HG03159 (cell line): ENCODE data around the gene TNRC18.
"Not testable (repeated sequence)": the region's sequence is repeated elsewhere in the genome, so short reads cannot be mapped to it uniquely, and the experiment has no call there.

Source experiments
- ATAC-seq: cut with Tn5 transposase; IDR thresholded peaks from one replicate; pipeline ENCODE4 v1.9.1; 2021; ENCODE audit warnings: mild to moderate bottlenecking, moderate library complexity; ENCODE audit not compliant: unreplicated experiment

Gene TNRC18

GRCh38 chr7:5295039-5296014 is 128.3 kb downstream of the TNRC18 start:
- no peak for ATAC-seq

GRCh38 chr7:5294169-5294987 is 129.3 kb downstream of the TNRC18 start:
- ATAC-seq, result no peak

DNA sequence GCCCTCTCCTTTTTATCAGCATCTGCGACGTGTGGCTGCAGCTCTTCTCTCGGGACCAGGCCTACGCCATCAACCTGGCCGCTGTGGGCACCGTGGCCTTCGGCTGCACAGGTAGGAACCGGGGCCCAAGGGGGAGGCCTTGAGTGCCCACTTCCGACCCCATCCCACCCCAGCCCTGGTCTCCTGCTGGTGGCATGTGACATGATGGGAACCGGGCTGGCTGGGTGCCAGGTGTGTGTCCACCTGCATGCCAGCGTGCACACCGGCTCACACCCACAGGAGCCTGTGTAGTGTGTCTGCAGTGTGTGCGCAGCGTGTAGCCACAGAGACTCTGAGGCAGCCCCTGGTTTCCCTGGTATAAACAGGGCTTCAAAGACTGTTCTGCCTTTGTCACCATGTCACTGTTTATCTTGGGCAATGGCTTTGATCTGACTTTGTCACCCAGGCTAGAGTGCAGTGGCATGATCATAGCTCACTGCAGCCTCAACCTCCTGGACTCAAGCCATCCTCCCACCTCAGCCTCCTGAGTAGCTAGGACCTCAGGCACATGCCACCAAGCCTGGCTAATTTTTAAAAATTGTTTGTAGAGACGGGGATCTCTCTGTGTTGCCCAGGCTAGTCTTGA is 131.8 kb downstream of the TNRC18 start:
- ATAC-seq, result not testable (repeated sequence)

DNA sequence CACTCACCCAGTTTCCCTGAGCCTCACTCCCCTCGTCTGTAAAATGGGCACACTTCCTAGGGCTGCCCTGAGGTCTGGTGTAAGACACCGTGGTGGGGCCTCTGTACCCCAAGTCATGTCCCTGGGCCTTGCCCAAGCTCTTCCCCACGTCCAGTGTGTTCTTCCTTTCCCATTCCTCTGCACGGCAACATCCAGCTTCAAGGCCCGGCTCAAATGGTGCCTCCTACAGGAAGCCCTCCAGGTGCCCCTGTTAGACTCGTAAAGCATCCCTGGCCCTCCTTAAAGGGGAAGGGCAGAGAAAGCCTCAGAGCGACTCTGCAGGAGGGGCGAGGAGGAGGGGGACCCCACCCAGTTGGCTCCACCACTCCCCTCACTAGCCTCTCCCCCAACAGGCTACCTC is 132.3 kb downstream of the TNRC18 start:
- ATAC-seq, result no peak

DNA sequence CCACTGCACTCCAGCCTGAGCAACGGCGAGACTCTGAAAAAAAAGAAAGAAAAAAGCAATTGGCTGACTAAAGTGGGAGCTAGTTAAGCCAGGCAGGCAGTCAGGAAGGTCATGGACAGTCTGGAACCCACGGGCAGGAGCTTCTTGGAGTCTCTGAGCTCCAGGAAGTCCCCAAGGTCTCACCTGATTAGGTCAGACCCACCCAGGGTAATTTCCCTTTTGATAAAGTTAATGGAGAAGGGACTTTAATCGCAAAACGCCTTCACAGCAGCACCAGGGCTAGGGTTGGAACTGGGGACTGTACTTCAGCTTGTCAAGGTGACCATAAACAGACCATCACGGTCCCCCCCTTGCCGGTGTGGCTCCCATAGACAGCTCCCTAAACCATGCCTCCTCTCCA is 134.3 kb downstream of the TNRC18 start:
- ATAC-seq, result no peak

DNA sequence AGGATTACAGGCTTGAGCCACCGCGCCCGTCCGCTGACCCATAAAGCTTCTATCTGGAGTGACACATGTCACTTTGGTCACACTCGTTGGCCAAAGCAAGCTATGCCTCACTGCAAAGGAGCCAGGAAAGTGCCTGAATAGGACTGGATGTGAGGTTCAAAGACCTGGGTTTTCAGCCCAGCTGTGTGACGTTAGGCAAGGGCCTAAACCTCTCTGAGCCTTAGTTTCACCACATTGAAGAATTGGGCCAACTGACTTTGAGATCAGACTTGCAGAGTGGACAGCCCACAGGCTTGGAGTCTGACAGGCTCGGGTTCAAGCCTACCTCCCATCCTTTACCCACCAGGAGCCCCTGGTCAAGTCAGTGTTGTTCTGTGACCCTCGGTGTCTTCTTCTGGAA is 135.1 kb downstream of the TNRC18 start:
- ATAC-seq, result not testable (repeated sequence)

- ATAC-seq, result no peak
These were observed 135.8 kb downstream of the TNRC18 start for GRCh38 chr7:5287802-5288201.

DNA sequence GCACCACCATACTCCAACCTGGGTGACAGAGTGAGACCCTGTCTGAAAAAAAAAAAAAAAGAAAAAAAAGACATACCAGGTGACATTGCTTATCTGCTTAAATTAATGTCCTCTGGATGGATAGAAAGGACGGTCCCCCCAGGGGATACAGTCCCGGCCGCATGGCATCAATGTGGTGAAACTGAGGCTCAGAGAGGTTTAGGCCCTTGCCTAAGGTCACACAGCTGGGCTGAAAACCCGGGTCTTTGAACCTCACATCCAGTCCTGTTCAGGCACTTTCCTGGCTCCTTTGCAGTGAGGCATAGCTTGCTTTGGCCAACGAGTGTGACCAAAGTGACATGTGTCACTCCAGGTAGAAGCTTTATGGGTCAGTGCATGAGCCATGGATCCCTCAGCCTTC is 136.3 kb downstream of the TNRC18 start:
- not testable (repeated sequence) for ATAC-seq

DNA sequence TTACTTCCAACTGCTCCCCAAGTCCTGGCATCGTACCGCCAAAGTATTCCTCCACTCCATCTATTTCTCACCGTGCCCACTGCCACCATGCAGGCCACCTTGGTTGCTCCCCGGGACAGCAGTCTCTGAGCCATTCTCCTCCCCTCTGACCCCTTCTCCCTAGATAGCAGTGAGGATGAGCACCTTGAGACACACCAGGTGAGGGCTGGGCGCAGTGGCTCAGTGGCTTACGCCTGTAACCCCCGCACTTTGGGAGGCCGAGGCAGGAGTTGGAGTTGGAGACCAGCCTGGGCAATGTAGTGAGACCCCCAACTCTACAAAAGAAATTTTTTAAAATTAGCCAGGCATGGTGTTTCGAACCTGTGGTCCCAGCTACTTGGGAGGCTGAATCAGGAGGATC is 136.7 kb downstream of the TNRC18 start:
- ATAC-seq, result no peak

DNA sequence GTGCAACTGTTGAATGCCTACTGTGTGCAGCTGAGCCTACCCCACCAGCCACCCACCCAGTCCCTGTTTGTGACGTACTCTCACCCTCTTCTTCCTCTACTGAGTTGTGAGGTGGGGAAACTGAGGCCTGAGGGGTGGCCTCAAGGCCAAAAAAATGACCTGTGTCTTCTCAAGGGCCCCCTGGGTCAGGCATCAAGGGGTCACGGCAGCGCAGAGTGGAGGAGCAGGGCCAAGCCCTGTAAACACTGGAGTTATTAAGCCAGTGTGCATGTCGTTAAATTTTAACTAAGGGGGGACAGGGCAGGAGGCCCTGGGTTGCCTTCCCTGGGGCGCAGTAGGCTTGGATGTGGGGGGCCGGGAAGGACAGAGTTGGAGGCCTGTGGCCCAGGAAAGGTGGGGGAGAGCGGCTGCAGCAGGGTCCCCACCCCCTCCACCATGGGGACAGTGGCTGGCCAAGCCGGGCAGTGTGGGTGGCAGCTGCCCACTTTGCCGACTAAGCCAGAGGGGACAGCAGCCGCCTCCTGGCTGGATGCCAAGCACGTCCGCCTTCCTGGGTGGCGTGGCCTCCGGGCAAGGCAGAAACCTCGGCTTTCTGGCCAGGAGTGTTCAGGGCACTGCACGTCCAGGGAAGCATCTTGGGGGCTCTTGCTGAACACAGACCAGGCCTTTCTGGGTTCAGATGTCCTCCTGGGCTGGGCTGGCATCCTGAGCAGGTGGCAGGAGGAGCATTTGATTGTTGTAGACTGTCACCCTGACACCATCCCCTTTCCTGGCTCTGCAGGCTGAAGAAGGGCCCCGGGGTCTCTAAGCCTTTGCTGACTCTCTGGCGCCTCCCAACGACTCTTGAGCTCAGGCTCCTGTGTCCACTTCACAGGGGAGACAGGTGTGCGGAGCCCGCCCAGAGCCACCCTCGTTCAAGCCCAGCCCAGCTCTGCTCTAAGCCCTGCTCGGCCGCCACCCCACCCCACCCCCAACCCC is 139.0 kb downstream of the TNRC18 start:
- no peak for ATAC-seq

DNA sequence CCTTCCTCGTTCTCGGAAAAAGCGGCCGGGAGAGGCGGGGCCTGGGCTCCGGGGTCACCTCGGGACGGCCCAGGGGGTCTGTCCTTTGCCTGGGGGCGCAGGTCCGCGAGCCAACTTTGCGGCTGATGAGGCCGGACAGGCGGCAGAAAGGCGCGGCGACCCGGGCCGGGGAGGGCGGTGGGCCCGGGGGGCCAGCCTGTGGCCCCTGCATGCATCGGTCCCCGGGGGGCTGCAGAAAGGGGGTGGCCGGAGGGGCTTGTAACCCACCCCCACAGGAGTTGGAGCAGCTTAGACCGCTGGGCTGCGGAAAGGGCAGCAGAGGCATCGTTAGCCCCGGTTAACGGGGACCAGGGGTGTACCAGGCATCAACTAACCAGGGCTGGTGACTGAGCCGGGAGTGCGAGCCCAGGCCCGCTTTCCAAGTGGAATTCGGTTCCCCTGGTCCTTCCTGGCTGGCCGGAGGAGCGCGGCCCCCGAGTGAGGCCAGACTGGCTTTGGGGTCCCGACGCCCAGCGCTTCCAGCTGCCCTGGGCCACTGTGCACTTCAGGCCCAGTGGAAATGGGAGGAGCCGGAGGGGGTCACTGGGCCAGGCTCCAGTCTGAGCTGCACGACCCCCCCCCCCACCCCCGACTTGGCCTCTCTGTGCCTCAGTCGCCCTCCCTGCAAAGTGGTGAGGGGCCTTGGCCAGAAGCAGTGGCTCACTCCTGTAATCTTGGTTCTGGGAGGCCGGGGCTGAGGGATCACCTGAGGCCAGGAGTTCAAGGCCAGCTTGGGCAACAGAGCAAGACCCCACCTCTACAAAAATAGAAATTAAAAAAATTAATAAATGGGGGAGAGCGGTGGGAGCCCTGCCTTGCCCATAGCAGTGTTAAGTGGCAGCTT is 140.0 kb downstream of the TNRC18 start:
- ATAC-seq, result no peak

DNA sequence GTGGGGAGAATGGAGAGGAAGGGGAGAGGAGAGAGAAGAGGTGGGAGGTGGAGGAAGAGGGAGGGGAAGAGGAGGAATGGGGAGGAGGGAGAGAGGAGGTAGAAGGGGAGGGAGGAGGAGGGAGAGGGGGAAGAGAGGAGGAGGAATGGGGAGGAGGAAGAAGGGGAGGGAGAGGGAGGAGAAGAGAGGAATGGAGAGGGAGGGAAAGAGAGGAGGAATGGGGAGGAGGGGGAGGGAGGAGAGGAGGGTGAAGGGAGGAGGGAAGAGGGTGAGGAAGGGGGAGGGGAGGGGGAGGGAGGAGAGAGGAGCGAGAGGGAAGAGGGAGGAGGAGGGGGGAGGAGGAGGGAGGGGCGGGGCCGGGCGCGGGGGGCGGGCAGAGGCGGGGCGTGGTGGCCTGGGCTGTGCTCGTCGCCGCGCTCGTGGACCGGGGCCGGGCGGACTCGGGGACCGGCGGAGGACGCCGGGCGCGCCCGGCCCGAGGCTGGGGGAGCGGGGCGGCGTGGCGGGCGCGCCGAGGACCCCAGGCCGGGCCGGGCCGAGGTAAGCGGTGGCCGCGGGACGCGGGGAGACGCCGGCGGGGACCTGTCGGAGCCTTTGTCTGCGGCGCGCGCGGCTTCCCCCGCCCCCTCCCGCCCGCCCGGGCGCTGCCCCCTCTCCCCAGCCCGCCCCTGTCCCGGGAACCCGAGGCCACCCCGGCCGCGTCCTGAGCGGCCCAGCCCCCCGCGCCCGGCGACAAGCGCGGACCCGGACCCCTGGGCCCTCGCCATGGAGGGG is 140.9 kb downstream of the TNRC18 start, which contains the start of gene SLC29A4:
TSS of gene SLC29A4 (plus strand) at position 401 of the 774 bp plus-strand sequence. CDS start 4,874 bp downstream, outside the sequence.
- ATAC-seq, result no peak

GRCh38 chr7:5281598-5282500 is 141.8 kb downstream of the TNRC18 start:
- not testable (repeated sequence) for ATAC-seq

GRCh38 chr7:5279734-5280133 is 143.9 kb downstream of the TNRC18 start:
- no peak for ATAC-seq

GRCh38 chr7:5278766-5279165 is 144.9 kb downstream of the TNRC18 start:
- ATAC-seq, result no peak

DNA sequence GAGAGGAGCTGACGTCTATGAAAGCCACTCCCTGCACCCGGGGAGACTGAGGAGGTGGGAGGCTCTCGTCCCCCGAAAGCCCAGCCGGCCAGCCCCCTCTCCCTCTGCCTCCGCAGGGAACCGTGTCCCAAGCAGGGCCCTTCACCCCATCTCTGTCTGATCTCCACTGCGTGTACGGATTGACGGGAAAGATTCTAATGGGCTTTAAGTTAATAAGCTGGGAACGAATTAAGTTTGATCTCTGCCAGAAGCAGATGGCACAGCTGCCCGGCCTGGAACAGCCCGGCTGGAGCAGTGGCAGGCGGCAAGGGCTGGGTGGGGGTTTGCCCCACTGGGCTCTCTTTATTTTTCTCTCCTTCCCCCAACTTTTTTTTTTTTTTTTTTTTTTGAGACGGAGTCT is 147.0 kb downstream of the TNRC18 start:
- ATAC-seq, result no peak

DNA sequence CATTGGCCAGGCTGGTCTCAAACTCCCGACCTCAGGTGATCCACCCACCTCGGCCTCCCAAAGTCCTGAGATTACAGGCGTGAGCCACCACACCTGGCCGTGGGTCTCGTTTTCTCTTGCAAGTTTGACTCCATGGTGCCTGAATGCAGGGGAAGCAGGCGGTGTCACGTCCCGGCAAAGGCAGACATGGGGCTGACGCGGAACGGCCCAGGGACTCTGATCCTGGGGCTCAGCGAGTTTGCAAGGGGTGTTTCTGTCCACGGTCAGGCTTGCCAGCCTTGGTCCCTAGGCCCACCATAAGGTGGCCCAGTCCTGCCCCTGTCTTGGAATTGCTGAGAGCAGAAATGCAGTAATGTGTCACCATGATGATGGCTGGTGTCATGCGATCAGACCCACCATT is 147.5 kb downstream of the TNRC18 start:
- not testable (repeated sequence) for ATAC-seq
